OCI-LY1 (cell line): Measurements from ENCODE around the gene SPPL3.
A peak's percentile ranks its signal among the peaks of the same experiment; 100 is the strongest.

Experiments used
- H2AFZ ChIP-seq: fragments of 200-600 bp; sonication (generic), shearing (Covaris generic); 2 replicates; pipeline ENCODE4 v1.6.0; 2014; ENCODE audit warnings: antibody characterized with exemption, mild to moderate bottlenecking, low read length
- H3F3A ChIP-seq: fragments of 200-600 bp; sonication (generic), shearing (Covaris generic); 2 replicates; pipeline ENCODE4 v1.6.0; 2014; ENCODE audit warnings: mild to moderate bottlenecking, antibody characterized with exemption, low read length, moderate library complexity; ENCODE audit not compliant: insufficient read depth
- H3K27ac ChIP-seq: fragments of 200-600 bp; sonication (generic); 2 replicates; pipeline ENCODE4 v1.5.1; 2014; ENCODE audit warnings: low read length, mixed run types, mild to moderate bottlenecking, low read depth; ENCODE audit not compliant: poor library complexity, severe bottlenecking
- H3K27me3 ChIP-seq: fragments of 200-600 bp; sonication (generic); 2 replicates; pipeline ENCODE4 v1.6.0; 2014; ENCODE audit warnings: antibody characterized with exemption, mild to moderate bottlenecking, low read length, moderate library complexity; ENCODE audit not compliant: insufficient read depth
- H3K36me3 ChIP-seq: fragments of 200-600 bp; sonication (generic); 2 replicates; pipeline ENCODE4 v1.6.1; 2014; ENCODE audit warnings: mild to moderate bottlenecking, antibody characterized with exemption, low read length, moderate library complexity, mixed read lengths; ENCODE audit not compliant: insufficient read depth
- H3K4me1 ChIP-seq: fragments of 200-600 bp; sonication (generic); 2 replicates; pipeline ENCODE4 v1.5.1; 2014; ENCODE audit warnings: mild to moderate bottlenecking, low read length, moderate library complexity; ENCODE audit not compliant: insufficient read depth, severe bottlenecking
- H3K4me2 ChIP-seq: fragments of 200-600 bp; sonication (generic), shearing (Covaris generic); 2 replicates; pipeline ENCODE4 v1.6.1; 2014; ENCODE audit warnings: low read length
- H3K4me3 ChIP-seq: fragments of 200-600 bp; sonication (generic); 2 replicates; pipeline ENCODE4 v1.5.1; 2014; ENCODE audit warnings: low read length, low read depth, mild to moderate bottlenecking, mixed read lengths; ENCODE audit not compliant: poor library complexity, severe bottlenecking
- H3K79me2 ChIP-seq: fragments of 200-600 bp; shearing (Covaris generic); 2 replicates; pipeline ENCODE4 v1.6.1; 2016; ENCODE audit warnings: mixed run types, low read length, mixed read lengths; ENCODE audit not compliant: insufficient read depth
- H3K9ac ChIP-seq: fragments of 200-600 bp; sonication (generic), shearing (Covaris generic); 2 replicates; pipeline ENCODE4 v1.6.1; 2014; ENCODE audit warnings: mild to moderate bottlenecking, low read length, mixed read lengths
- H3K9me2 ChIP-seq: fragments of 200-600 bp; sonication (generic), shearing (Covaris generic); 2 replicates; pipeline ENCODE4 v1.6.1; 2014; ENCODE audit warnings: low read depth, mild to moderate bottlenecking, low read length, mixed read lengths
- H3K9me3 ChIP-seq: fragments of 200-600 bp; shearing (Covaris generic); 2 replicates; pipeline ENCODE4 v1.6.1; 2014; ENCODE audit warnings: low read length, mixed read lengths
- H4K20me1 ChIP-seq: fragments of 200-600 bp; sonication (generic), shearing (Covaris generic); 2 replicates; pipeline ENCODE4 v1.6.0; 2016; ENCODE audit warnings: mild to moderate bottlenecking, low read length; ENCODE audit not compliant: insufficient read depth
- CTCF ChIP-seq: fragments of 200-600 bp; sonication (generic), shearing (Covaris generic); IDR thresholded peaks from 2 replicates; pipeline ENCODE4 v1.5.1; 2017; ENCODE audit warnings: mild to moderate bottlenecking, antibody characterized with exemption, low read length, moderate library complexity, mixed read lengths
- EZH2 ChIP-seq: fragments of 200-600 bp; sonication (generic), shearing (Covaris generic); IDR thresholded peaks from 2 replicates; pipeline ENCODE4 v1.8.0; 2017; ENCODE audit warnings: borderline replicate concordance, mixed run types, mild to moderate bottlenecking, antibody characterized with exemption, low read length, moderate library complexity, mixed read lengths

Gene SPPL3

GRCh38 chr12:120767071-120768024, 136.8 kb downstream of the SPPL3 start:
- H3K9ac ChIP-seq: no peak overlapping the region
- no peaks in the 10 kb centered on the region for H4K20me1 ChIP-seq
- H3K36me3 ChIP-seq: peaks cover 66% of the 10 kb centered on the region; the same call in 1 of the 2 replicates
- no peak overlapping the region for H2AFZ ChIP-seq
- peaks cover 28% of the 10 kb centered on the region for H3K4me1 ChIP-seq
- H3K27me3 ChIP-seq: no peaks in the 10 kb centered on the region
- H3K4me2 ChIP-seq: no peak overlapping the region
- no peak for TF ChIP-seq EZH2
- TF ChIP-seq CTCF: peak; percentile 13; the same call in 1 of the 2 replicates
- peak overlapping the region; percentile 53 for H3K27ac ChIP-seq
- H3K79me2 ChIP-seq: no peaks in the 10 kb centered on the region
- no peaks in the 10 kb centered on the region for H3K9me2 ChIP-seq
- no peak overlapping the region for H3K4me3 ChIP-seq
- H3F3A ChIP-seq: no peaks in the 10 kb centered on the region
- no peaks in the 10 kb centered on the region for H3K9me3 ChIP-seq

- Histone ChIP-seq H4K20me1 (no peaks in the 10 kb centered on the region), H3K4me1 (peaks cover 28% of the 10 kb centered on the region), H3K9me2 (no peaks in the 10 kb centered on the region), H3K4me2 (no peak overlapping the region), H2AFZ (no peak overlapping the region), H3K27me3 (no peaks in the 10 kb centered on the region), H3K27ac (peak overlapping the region; percentile 43), H3K9ac (no peak overlapping the region), H3K79me2 (no peaks in the 10 kb centered on the region), H3F3A (no peaks in the 10 kb centered on the region), H3K4me3 (no peak overlapping the region), H3K36me3 (peaks cover 67% of the 10 kb centered on the region; the same call in 1 of the 2 replicates), H3K9me3 (no peaks in the 10 kb centered on the region)
- TF ChIP-seq EZH2: no peak
- no peak for TF ChIP-seq CTCF
Observed at GRCh38 chr12:120766566-120766965, 137.6 kb downstream of the SPPL3 start.

- no peaks in the 10 kb centered on the region for H3K79me2 ChIP-seq
- H4K20me1 ChIP-seq: no peaks in the 10 kb centered on the region
- no peak for TF ChIP-seq EZH2
- TF ChIP-seq CTCF: no peak
- H3K9ac ChIP-seq: no peak overlapping the region
- H3K27ac ChIP-seq: no peak overlapping the region
- H3K4me1 ChIP-seq: peaks cover 39% of the 10 kb centered on the region
- H3K9me2 ChIP-seq: no peaks in the 10 kb centered on the region
- no peaks in the 10 kb centered on the region for H3K27me3 ChIP-seq
- no peak overlapping the region for H3K4me3 ChIP-seq
- no peak overlapping the region for H2AFZ ChIP-seq
- H3K4me2 ChIP-seq: no peak overlapping the region
- H3K36me3 ChIP-seq: peaks cover 73% of the 10 kb centered on the region
- H3K9me3 ChIP-seq: no peaks in the 10 kb centered on the region
- no peaks in the 10 kb centered on the region for H3F3A ChIP-seq
Observed at GRCh38 chr12:120764816-120765215, 139.3 kb downstream of the SPPL3 start.
